Right renal pelvis (tissue), 4 donors: ENCODE results near the gene RUNX3. TPM values are rescaled to one million over a fixed set of nuclear protein-coding genes. Genes with fewer than 3 reads are reported as not detected.

ENCODE experiments used
- DNase-seq, 4 donors: peaks; one replicate each; pipeline ENCODE4 v3.0.0-alpha.2; 2013; ENCODE audit warnings: low read depth in 4 of 4, low spot score in 3 of 4, missing footprints in 1 of 4
- polyA plus RNA-seq, 4 donors: library from polyadenylated mRNA; unstranded; fragments of 120-200 nt; gene quantifications; one replicate each; pipeline ENCODE4 v1.2.1, GENCODE V29; 2013; ENCODE audit not compliant: insufficient read length in 4 of 4

Gene RUNX3
- polyA plus RNA-seq, 4 donors: 0.39 to 0.52 (median 0.49) TPM

GRCh38 chr1:24948079-24948827 lies 18.2 kb upstream of the RUNX3 start:
- no peak for DNase-seq

GRCh38 chr1:24946861-24947658 lies 17.0 kb upstream of the RUNX3 start:
- DNase-seq: no peak

- no peak for DNase-seq
Measured at GRCh38 chr1:24945354-24946326, 15.6 kb upstream of the RUNX3 start.

GRCh38 chr1:24944318-24944717 lies 14.2 kb upstream of the RUNX3 start:
- no peak for DNase-seq

GRCh38 chr1:24942789-24943188 lies 12.7 kb upstream of the RUNX3 start:
- no peak for DNase-seq

GRCh38 chr1:24941564-24941963 lies 11.5 kb upstream of the RUNX3 start:
- no peak for DNase-seq

- no peak for DNase-seq
Measured at GRCh38 chr1:24940231-24940630, 10.2 kb upstream of the RUNX3 start.

GRCh38 chr1:24939675-24940193 lies 9.7 kb upstream of the RUNX3 start:
- DNase-seq: no peak

GRCh38 chr1:24939040-24939674 lies 9.1 kb upstream of the RUNX3 start:
- DNase-seq: no peak

- no peak for DNase-seq
Measured at GRCh38 chr1:24938276-24938675, 8.2 kb upstream of the RUNX3 start.

- no peak for DNase-seq
Measured at GRCh38 chr1:24936684-24937083, 6.6 kb upstream of the RUNX3 start.

- no peak for DNase-seq
Measured at GRCh38 chr1:24935615-24936484, 5.8 kb upstream of the RUNX3 start.

GRCh38 chr1:24935196-24935526 lies 5.1 kb upstream of the RUNX3 start:
- no peak for DNase-seq

- DNase-seq: no peak
Measured at GRCh38 chr1:24934310-24935195, 4.5 kb upstream of the RUNX3 start.

- no peak for DNase-seq
Measured at GRCh38 chr1:24933468-24933867, 3.4 kb upstream of the RUNX3 start.

GRCh38 chr1:24932725-24933294 lies 2.7 kb upstream of the RUNX3 start:
- no peak for DNase-seq

GRCh38 chr1:24932284-24932683 lies 2.2 kb upstream of the RUNX3 start:
- no peak for DNase-seq
